ENCODE measurements around the gene DENND1B. TPM values are rescaled to one million over a fixed set of nuclear protein-coding genes. Genes with fewer than 3 reads are reported as not detected.

Gene DENND1B
- total RNA-seq, 1 experiment from 2014 or later: 9.6 TPM

GRCh38 chr1:197590687-197591086 is 184.6 kb downstream of the DENND1B start:
- no peak for TF ChIP-seq CTCF (IDR thresholded peaks at IDR 0.05 in 2 of 3, conservative IDR thresholded peaks at IDR 0.05 in 1 of 3; ENCODE audit: borderline replicate concordance in 1 of 3, insufficient read depth in 1 of 3, low read depth in 2 of 3, low read length in 2 of 3)
- TF ChIP-seq JUND (IDR thresholded peaks at IDR 0.05): no peak
- TF ChIP-seq SIN3A (IDR thresholded peaks at IDR 0.05; ENCODE audit: low read depth): no peak
- no peak for TF ChIP-seq RAD21 (IDR thresholded peaks at IDR 0.05; ENCODE audit: low read depth)
- no peak for TF ChIP-seq ATF3 (IDR thresholded peaks at IDR 0.05)
- no peak for TF ChIP-seq EGR1 (IDR thresholded peaks at IDR 0.05; ENCODE audit: low read depth)
- no peak for TF ChIP-seq FOSL1 (IDR thresholded peaks at IDR 0.05; ENCODE audit: low read depth)
- TF ChIP-seq TCF7L2 (IDR thresholded peaks at IDR 0.05; ENCODE audit: borderline replicate concordance, extremely low read depth, insufficient read depth, insufficient read length): no peak
- no peak for TF ChIP-seq SP1 (IDR thresholded peaks at IDR 0.05; ENCODE audit: low read depth)
- no peak for TF ChIP-seq CEBPB (IDR thresholded peaks at IDR 0.05; ENCODE audit: low read depth)
- no peak overlapping the region for H3K9ac ChIP-seq (ENCODE audit: low read length)
- H3K4me1 ChIP-seq (ENCODE audit: control insufficient read depth in 1 of 2, insufficient read depth in 2 of 2, low read length in 2 of 2): no peaks in the 10 kb centered on the region
- no peaks in the 10 kb centered on the region for H4K20me1 ChIP-seq (ENCODE audit: insufficient read depth)
- H2AFZ ChIP-seq (ENCODE audit: low read depth, low read length, poor library complexity, severe bottlenecking): no peak overlapping the region
- DNase-seq (ENCODE audit: low read depth, low spot score) (no peak), ATAC-seq (no peak)
- no peaks in the 10 kb centered on the region for H3K36me3 ChIP-seq (ENCODE audit: control insufficient read depth in 1 of 2, insufficient read depth in 2 of 2, low read length in 2 of 2)
- RAD21 ChIA-PET (ENCODE audit: low non-redundant PET in 1 of 2, low total read pairs in 2 of 2, uncharacterized antibody in 2 of 2, unreplicated experiment in 2 of 2): no interaction called here
- H3K79me2 ChIP-seq (ENCODE audit: insufficient read depth, low read length): no peaks in the 10 kb centered on the region
- CTCF ChIA-PET: no interaction called here
- H3K4me3 ChIP-seq (replicated peaks in 1 of 2; ENCODE audit: low read depth in 1 of 2, low read length in 2 of 2): no peak overlapping the region
- intact Hi-C loops (cut with micrococcal nuclease): no loop called here
- H3K27me3 ChIP-seq (ENCODE audit: insufficient read depth, low read length): no peaks in the 10 kb centered on the region
- H3K9me3 ChIP-seq (ENCODE audit: control insufficient read depth in 1 of 2, insufficient read depth in 1 of 2, low read depth in 1 of 2, low read length in 2 of 2): no peaks in the 10 kb centered on the region
- H3K27ac ChIP-seq (ENCODE audit: low read depth, low read length): no peak overlapping the region
- no peaks in the 10 kb centered on the region for H3K9me2 ChIP-seq (ENCODE audit: insufficient read depth)
- BruUV-seq (replicated peaks): no TSS peak
- no peak overlapping the region for H3K4me2 ChIP-seq (ENCODE audit: low read length)
- POLR2A ChIA-PET: no interaction called here

- H2AFZ ChIP-seq (ENCODE audit: low read depth, low read length, poor library complexity, severe bottlenecking): no peak overlapping the region
- H4K20me1 ChIP-seq (ENCODE audit: insufficient read depth): no peaks in the 10 kb centered on the region
- intact Hi-C loops (cut with micrococcal nuclease): no loop called here
- DNase-seq (ENCODE audit: low read depth, low spot score): no peak
- no peaks in the 10 kb centered on the region for H3K4me1 ChIP-seq (ENCODE audit: control insufficient read depth in 1 of 2, insufficient read depth in 2 of 2, low read length in 2 of 2)
- no peaks in the 10 kb centered on the region for H3K9me3 ChIP-seq (ENCODE audit: control insufficient read depth in 1 of 2, insufficient read depth in 1 of 2, low read depth in 1 of 2, low read length in 2 of 2)
- ATAC-seq: no peak
- no peak overlapping the region for H3K4me2 ChIP-seq (ENCODE audit: low read length)
- no peaks in the 10 kb centered on the region for H3K36me3 ChIP-seq (ENCODE audit: control insufficient read depth in 1 of 2, insufficient read depth in 2 of 2, low read length in 2 of 2)
- H3K27me3 ChIP-seq (ENCODE audit: insufficient read depth, low read length): no peaks in the 10 kb centered on the region
- ChIA-PET POLR2A (no interaction called here), RAD21 (ENCODE audit: low non-redundant PET in 1 of 2, low total read pairs in 2 of 2, uncharacterized antibody in 2 of 2, unreplicated experiment in 2 of 2) (no interaction called here), CTCF (no interaction called here)
- no peak overlapping the region for H3K27ac ChIP-seq (ENCODE audit: low read depth, low read length)
- no peaks in the 10 kb centered on the region for H3K9me2 ChIP-seq (ENCODE audit: insufficient read depth)
- H3K9ac ChIP-seq (ENCODE audit: low read length): no peak overlapping the region
- no TSS peak for BruUV-seq (replicated peaks)
- H3K79me2 ChIP-seq (ENCODE audit: insufficient read depth, low read length): no peaks in the 10 kb centered on the region
- no peak overlapping the region for H3K4me3 ChIP-seq (replicated peaks in 1 of 2; ENCODE audit: low read depth in 1 of 2, low read length in 2 of 2)
- TF ChIP-seq SP1 (IDR thresholded peaks at IDR 0.05; ENCODE audit: low read depth) (no peak), REST (IDR thresholded peaks at IDR 0.05; ENCODE audit: low read depth) (no peak), CTCF (IDR thresholded peaks at IDR 0.05 in 2 of 3, conservative IDR thresholded peaks at IDR 0.05 in 1 of 3; ENCODE audit: borderline replicate concordance in 1 of 3, insufficient read depth in 1 of 3, low read depth in 2 of 3, low read length in 2 of 3) (no peak), ZNF274 (IDR thresholded peaks at IDR 0.05; ENCODE audit: low read depth, low read length) (no peak), EZH2 (IDR thresholded peaks at IDR 0.05) (no peak), POLR2A (IDR thresholded peaks at IDR 0.05; ENCODE audit: borderline replicate concordance, extremely low read depth, insufficient read depth, insufficient read length) (no peak)
Measured at GRCh38 chr1:197585809-197586208, 189.5 kb downstream of the DENND1B start.

Measured in HCT116 (cell line).